Hepatocyte (in vitro differentiated cells): ENCODE data around the gene TMEM248.

Experiments used
- CTCF ChIP-seq: fragments of 200-600 bp; sonication (generic); IDR thresholded peaks from 2 replicates; pipeline ENCODE4 v1.5.1; 2016; ENCODE audit warnings: antibody characterized with exemption, mild to moderate bottlenecking; ENCODE audit not compliant: poor library complexity
- EZH2 ChIP-seq: fragments of 200-600 bp; sonication (generic); IDR thresholded peaks from 2 replicates; pipeline ENCODE4 v1.6.1; 2016; ENCODE audit warnings: antibody characterized with exemption, mild to moderate bottlenecking, borderline replicate concordance

- no peak for TF ChIP-seq CTCF
- no peak for TF ChIP-seq EZH2
Observed at GRCh38 chr7:66919304-66919703, 1.7 kb upstream of the TMEM248 start.
